ENCODE results near the gene LYAR.

Gene LYAR

GRCh38 chr4:4254666-4255065 is 35.3 kb downstream of the LYAR start:
- no peak for TF ChIP-seq TAF1 (IDR thresholded peaks at IDR 0.05; ENCODE audit: borderline replicate concordance, insufficient read depth, low read length)
- TF ChIP-seq POLR2AphosphoS5 (IDR thresholded peaks at IDR 0.05; ENCODE audit: low read depth, low read length) = no peak
- no peak for TF ChIP-seq REST (IDR thresholded peaks at IDR 0.05; ENCODE audit: insufficient read depth in 1 of 2, low read depth in 2 of 2, low read length in 2 of 2)
- TF ChIP-seq FOXP2 (optimal IDR thresholded peaks at IDR 0.05; ENCODE audit: borderline replicate concordance, extremely low read depth, extremely low read length, insufficient read depth) = no peak
- TF ChIP-seq SIN3A (IDR thresholded peaks at IDR 0.05; ENCODE audit: borderline replicate concordance, insufficient read depth, low read length) = no peak

GRCh38 chr4:4254199-4254598 is 35.8 kb downstream of the LYAR start:
- TF ChIP-seq TAF1 (IDR thresholded peaks at IDR 0.05; ENCODE audit: borderline replicate concordance, insufficient read depth, low read length) (no peak), POLR2AphosphoS5 (IDR thresholded peaks at IDR 0.05; ENCODE audit: low read depth, low read length) (no peak), REST (IDR thresholded peaks at IDR 0.05; ENCODE audit: insufficient read depth in 1 of 2, low read depth in 2 of 2, low read length in 2 of 2) (no peak), SIN3A (IDR thresholded peaks at IDR 0.05; ENCODE audit: borderline replicate concordance, insufficient read depth, low read length) (no peak), FOXP2 (optimal IDR thresholded peaks at IDR 0.05; ENCODE audit: borderline replicate concordance, extremely low read depth, extremely low read length, insufficient read depth) (no peak)

GRCh38 chr4:4249866-4250265 is 40.1 kb downstream of the LYAR start:
- TF ChIP-seq TAF1 (IDR thresholded peaks at IDR 0.05; ENCODE audit: borderline replicate concordance, insufficient read depth, low read length) (no peak), REST (IDR thresholded peaks at IDR 0.05; ENCODE audit: insufficient read depth in 1 of 2, low read depth in 2 of 2, low read length in 2 of 2) (no peak), FOXP2 (optimal IDR thresholded peaks at IDR 0.05; ENCODE audit: borderline replicate concordance, extremely low read depth, extremely low read length, insufficient read depth) (no peak), POLR2AphosphoS5 (IDR thresholded peaks at IDR 0.05; ENCODE audit: low read depth, low read length) (no peak), SIN3A (IDR thresholded peaks at IDR 0.05; ENCODE audit: borderline replicate concordance, insufficient read depth, low read length) (no peak)

- TF ChIP-seq REST (IDR thresholded peaks at IDR 0.05; ENCODE audit: insufficient read depth in 1 of 2, low read depth in 2 of 2, low read length in 2 of 2) = no peak
- no peak for TF ChIP-seq FOXP2 (optimal IDR thresholded peaks at IDR 0.05; ENCODE audit: borderline replicate concordance, extremely low read depth, extremely low read length, insufficient read depth)
- TF ChIP-seq SIN3A (IDR thresholded peaks at IDR 0.05; ENCODE audit: borderline replicate concordance, insufficient read depth, low read length) = no peak
- no peak for TF ChIP-seq POLR2AphosphoS5 (IDR thresholded peaks at IDR 0.05; ENCODE audit: low read depth, low read length)
Observed at GRCh38 chr4:4248885-4249203, 41.1 kb downstream of the LYAR start.
